Dedifferentiated amniotic fluid mesenchymal stem cell (primary cell): Measurements from ENCODE around the gene TPH1.
"Not testable (repeated sequence)": the region's sequence is repeated elsewhere in the genome, so short reads cannot be mapped to it uniquely, and the experiment has no call there.

Experiments used
- DNase-seq: peaks from one replicate; pipeline ENCODE4 v3.0.0-alpha.2; 2016; ENCODE audit errors: extremely low spot score

The TPH1 gene

DNA sequence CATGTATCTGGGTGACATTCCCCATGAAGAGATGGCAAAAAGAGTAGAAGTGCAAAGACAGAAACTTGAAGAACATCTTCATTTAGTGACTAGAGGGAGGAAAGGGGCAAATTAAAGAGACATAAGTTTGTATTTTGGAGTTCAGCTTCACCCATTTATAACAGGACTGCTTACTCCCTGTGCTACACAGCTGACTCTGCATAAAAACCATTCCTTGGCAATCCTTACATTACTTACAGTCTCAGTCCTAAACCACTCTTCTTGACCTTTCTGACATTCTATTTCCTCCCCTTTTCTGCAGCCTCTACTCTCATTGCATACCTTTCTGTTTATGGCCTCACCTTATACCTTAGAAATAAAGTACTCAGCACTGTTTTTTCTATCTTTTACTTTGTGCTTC lies 26.4 kb downstream of the TPH1 start:
- no peak for DNase-seq

DNA sequence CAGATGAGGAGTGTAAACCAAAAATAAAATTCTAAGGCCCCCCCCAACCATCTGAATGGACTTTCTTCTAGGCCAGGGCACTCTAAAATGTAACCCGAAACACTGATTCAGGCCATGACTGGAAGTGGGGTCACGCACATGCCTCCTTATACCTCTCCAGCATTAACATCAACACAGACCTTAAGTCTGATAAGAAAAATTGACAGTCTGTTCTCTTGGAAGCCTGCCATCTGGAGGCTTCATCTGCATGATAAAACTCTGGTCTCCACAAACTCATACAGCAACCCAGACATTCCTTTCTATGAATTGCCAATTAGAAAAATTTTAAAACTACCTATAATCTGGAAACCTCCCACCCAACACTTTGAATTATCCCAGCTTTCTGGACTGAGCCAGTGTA lies 29.3 kb downstream of the TPH1 start:
- DNase-seq: no peak

DNA sequence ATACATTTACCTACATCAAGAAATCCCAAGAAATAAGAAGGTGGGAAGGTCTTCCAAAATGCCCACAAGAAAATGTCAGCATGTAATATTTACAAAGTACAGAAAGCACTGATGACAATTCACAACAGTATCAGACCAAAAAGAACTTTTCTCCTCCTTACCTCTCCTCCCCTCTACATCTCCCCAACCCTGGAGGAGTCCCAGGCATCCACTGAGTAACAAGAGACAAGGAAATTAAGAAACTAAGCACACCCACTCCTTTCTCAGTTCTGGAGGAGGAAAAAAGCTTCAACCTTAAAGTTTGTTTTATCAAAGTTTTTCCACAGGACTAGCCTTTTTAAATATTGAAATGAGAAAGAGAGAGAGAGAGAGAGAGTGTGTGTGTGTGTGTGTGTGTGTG lies 31.2 kb downstream of the TPH1 start:
- no peak for DNase-seq

DNA sequence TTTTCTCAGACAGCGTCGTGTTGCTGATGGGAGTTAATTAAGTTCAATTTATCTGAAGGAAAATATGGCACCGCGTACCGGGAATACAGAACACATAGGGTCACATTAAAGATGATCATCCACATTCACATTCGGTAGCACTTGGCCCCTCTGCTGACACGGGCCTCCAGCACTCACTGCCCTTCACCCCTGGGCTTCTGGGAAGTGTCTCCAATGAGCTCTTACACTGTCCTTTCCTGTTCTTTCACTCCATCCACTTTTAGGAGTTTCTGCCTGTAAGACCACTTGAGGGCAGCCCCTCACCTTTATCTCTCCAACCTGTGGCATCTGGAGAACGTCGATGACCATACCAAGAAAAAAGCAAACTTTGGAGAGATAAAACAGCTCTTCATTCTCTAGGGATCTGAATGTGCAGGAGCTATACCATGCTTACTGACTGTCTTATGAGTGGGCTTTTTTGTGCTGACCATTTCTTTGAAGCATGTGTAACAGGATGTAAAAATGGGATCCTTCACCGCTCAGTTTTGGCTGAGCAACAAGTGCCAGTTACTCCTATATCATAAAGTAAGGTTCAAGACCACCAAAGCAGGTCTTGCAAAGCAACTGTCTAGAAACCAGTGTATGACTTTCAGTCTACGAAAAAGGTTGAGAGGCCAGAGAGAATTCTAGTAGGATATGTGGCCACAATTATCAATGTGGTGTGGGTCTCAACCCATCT lies 32.1 kb downstream of the TPH1 start:
- no peak for DNase-seq

DNA sequence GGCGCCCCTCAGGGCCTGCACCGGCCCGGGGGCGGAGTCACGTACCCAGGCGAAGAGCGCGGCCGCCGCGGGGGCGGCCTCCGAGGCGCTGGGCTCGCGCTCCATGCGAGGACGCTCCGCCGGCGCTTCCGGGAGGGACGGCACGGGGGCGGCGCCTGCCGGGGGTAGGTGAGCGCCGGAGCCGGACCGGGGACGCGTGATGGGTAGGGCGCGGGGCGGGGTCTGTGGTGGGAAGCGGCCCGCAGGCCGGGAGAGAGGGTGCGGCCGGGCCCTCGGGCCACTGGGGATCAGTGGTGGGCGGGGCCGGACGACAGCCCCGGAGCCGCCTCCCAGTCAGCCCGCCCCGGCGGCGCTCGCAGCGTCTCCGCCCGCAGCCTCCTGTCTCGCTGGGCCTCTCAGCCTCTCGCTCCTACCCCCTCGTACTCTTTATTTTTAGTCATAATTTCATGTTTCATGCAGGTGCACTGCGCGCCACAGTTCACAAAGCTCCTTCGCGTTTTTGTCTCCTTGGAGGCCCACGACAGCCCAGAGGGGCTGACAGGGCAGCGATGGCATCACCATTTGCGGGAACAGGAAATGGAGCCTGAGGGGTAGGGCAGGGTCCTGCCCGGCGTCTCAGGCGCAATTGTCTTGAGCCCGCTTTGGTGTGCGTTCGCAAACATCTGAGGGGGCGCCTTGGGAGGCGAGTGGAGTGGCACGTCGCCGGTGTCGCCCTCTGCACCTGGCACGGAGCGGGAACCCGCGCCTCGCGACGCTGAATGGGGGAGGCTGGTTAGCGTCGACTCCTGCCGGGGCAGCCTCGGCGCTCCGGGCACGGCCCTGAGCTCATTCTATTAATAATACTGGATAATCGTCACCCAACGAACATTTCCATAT lies 32.9 kb downstream of the TPH1 start, which contains the start of gene SERGEF:
TSS of gene SERGEF (minus strand) at position 142 of the 876 bp plus-strand sequence. CDS start at position 105, 37 bp downstream.
- peak; percentile 60 for DNase-seq

DNA sequence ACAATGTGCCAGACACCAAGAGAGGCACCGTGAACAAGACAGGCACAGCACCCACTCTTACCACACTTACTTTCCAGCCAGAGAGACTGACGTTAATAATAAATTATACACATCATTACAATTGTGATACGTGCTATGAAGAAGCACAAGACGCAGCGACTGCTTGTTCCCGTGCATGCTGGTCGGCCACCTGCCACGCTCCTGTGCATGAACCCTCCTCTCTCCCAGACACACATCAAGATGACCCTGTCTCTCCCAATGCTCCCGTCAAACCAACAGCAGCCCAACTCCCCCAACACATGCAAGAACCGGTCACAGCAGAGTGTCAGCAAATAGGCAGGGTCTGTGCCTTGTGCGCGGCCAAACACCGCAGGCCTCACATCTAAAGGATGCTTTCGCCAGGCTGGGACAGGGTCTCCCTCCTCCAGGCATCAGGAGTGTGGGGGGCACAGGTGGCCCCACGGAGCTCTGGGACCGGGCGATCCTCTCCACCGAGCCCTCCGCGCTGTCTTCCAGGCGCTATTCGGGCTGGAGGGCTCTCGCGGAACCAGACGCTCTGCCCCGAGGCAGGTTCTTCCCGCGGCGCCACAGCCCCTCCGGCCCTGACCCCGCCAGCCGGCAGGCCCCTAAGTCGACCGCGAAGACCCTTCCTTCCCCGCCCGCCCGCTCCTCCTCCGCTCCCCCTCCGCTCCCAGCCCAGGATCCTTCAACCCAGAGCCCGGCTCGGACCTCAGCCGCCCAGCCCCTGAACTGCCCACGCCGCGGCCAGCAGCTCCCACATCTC lies 33.8 kb downstream of the TPH1 start:
- no peak for DNase-seq

DNA sequence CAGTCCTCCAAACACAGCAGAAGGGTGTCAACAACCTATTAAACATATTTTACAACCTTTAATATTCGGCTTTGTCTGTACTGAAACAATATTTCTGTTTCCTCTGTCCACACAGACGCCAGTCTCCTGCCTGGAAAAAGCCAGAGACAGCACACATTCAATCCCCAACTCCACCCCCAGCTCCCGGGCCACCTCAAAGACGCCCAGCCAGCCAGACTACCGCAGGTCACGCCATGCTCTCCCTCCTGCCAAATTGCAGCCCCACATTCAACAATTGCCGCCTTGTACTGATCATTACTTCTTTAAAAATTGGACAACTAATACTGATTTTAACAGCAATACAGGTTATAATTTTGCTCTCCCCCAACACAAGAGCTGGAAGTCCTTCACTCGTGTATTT lies 34.4 kb downstream of the TPH1 start:
- no peak for DNase-seq

DNA sequence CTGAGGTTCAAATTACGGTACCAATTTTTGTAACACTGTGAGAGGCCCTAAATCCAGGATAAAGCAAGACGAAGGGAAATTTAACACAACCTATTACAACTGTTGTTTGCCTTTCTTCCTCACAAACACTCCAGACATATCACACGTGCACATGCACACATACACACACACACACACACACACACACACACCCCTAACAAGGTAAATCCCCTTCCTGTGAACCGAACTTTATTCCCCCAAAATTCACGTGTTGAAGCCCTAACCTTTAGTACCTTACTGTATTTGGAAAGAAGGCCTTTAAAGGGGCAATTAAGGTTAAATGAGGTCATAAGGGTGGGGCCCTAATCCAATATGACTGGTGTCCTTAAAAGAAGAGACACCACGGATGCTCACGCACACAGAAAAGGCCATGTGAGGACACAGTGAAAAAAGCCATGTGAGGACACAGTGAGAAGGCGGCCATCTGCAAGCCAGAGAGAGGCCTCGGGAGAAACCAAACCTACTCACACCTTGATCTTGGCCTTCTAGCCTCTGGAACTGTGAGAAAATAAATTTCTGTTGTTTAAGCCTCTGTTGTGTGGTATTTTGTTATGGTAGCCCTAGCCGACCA lies 35.0 kb downstream of the TPH1 start:
- DNase-seq: no peak

DNA sequence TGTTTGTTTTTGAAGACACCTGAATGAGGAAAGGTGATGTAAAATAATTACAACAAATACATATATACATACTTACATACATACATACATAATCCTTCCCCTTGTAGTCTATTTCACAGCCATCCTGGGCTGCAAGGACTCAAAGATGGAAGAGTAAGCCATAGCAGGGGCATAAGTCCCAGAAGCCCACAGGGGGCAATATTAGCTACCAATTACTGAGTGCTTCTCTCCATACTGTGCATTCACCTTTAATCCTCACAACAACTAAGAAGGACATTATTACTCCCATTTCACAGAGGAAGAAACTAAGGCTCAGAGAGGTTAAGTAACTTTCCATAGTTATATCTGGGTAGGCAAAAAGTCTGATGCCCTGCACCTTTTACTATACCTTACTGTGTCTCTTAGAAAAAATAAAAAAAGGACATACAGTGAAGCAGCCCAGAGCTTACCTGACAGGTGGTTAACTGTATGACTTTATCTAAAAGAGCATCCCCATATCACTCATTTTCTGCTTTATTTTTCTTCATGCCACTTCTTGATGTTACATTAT lies 35.9 kb downstream of the TPH1 start:
- DNase-seq: no peak

DNA sequence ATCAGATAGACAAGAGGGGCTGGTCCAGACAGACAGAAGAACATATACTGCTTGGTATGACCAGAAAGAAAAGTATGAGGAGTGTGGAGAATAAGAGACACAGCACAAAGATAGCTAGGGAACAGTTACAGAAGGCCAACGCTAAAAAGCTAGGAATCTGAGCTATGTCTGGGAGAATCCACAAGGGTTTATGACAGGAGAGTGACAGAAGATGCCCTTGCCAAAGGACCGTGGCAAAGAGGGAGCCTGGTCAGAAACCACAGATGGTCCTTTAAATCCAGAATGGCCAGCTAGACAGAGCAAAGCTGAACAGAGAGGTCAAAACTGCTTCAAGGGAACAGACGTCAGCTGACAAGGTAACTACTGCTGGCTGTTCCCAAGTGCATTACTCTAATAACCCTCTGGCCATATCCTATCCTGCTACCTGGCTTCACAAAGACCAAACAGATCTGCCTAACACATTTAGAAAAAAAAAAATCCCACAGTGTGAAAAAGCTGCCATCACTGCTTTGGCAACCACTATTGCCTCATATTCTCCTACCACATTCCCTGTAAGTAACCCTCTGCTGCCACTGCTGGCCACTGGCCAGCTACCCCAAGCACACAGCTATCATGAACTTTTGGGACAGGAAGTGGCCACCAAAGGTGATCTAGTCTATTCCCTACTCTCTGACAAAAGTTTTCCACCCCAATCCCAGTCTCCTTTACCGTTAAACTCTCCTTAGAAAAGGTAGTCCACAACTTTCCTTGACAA lies 40.5 kb downstream of the TPH1 start:
- no peak for DNase-seq

DNA sequence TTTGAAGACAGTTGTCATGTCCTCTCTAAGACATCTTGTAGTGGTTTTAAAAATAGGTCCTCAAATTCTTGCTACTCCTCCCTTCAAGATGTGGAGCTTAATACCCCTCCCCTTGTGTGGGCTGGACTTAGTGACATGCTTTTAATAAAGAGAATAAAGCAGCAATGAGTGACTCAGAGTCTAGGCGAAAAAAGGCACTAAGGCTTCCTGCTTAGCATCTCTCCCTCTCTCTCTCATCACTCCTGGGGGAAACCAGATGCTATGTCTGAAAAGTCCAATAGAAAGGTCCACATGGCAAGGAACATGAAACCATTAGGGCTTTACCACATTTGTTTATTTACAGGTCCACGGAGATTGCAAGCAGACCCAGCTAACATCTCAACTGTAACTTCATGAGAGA lies 44.9 kb downstream of the TPH1 start:
- no peak for DNase-seq

DNA sequence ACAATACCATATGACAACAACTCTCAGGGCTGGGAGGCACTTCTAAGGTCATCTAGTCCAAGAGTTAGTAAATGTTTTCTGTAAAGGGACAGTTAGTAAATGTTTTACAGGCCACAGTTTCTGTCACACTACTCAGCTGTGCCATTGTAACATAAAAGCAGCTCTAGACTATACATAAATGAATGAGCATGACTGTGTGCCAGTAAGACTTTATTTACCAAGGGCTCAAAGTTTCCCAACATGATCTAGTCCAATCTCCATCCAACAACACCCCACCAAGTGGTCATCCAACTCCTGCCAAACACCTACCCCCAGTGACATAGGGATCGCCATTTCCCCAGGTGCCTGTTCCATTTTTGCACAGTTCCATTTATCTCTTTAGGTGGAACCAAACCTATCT lies 45.3 kb downstream of the TPH1 start:
- DNase-seq: no peak

DNA sequence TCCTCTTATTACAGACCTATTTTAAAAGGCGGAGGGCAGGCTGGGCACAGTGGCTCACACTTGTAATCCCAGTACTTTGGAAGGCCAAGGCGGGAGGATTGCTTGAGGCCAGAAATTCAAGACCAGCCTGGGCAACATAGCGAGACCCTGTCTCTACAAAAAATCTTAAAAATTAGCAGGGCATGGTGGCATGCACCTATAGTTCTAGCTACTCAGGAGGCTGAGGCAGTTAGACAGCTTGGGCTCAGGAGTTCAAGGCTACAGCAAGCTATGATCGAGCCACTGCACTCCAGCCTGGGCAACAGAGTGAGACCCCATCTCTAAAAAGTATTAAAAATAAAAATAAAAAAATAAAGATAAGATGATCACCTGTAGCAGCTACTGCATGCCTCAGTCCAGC lies 45.9 kb downstream of the TPH1 start:
- not testable (repeated sequence) for DNase-seq
